H1 (cell line): ENCODE data around the gene COL4A2. TPM values are rescaled to one million over a fixed set of nuclear protein-coding genes. Genes with fewer than 3 reads are reported as not detected.

Experiments used
- CTCF ChIA-PET: fragments of 300-600 bp; sonication (Branson Sonifier 250); formaldehyde crosslinking; loops from one replicate; lab custom pipeline; 2021; ENCODE audit not compliant: partially characterized antibody; lab: Charles Lee
- POLR2A ChIA-PET: fragments of 300-600 bp; sonication (Branson Sonifier 250); formaldehyde crosslinking; loops from one replicate; lab custom pipeline; 2021; ENCODE audit warnings: inconsistent platforms; ENCODE audit not compliant: partially characterized antibody; lab: Charles Lee
- DNase-seq, 2 experiments: peaks; one replicate each; pipeline versions ENCODE4 v3.0.0 to v3.0.0-alpha.2; 2010 to 2022; ENCODE audit warnings: low spot score in 2 of 2, low read depth in 1 of 2, mixed read lengths in 1 of 2
- FAIRE-seq: peaks from 2 replicates; lab custom pipeline; 2011; peaks lifted over from hg19 to GRCh38; lab: Jason Lieb, UNC
- H2AFZ ChIP-seq: 2 replicates; pipeline ENCODE4 v1.8.1; 2012; ENCODE audit warnings: low read length, inconsistent platforms
- H2AK5ac ChIP-seq: 2 replicates; pipeline ENCODE4 v1.6.1; 2013; ENCODE audit warnings: low read depth, low read length
- H2BK120ac ChIP-seq: replicated peaks from 2 replicates; pipeline ENCODE3; 2013; ENCODE audit warnings: low read depth, low read length, inconsistent platforms
- H2BK12ac ChIP-seq: 2 replicates; pipeline ENCODE4 v1.6.1; 2013; ENCODE audit warnings: low read depth, low read length
- H2BK15ac ChIP-seq: 2 replicates; pipeline ENCODE4 v1.6.1; 2013; ENCODE audit warnings: low read length
- H2BK20ac ChIP-seq: 2 replicates; pipeline ENCODE4 v1.6.1; 2013; ENCODE audit warnings: low read length
- H2BK5ac ChIP-seq: 2 replicates; pipeline ENCODE4 v1.6.1; 2013; ENCODE audit warnings: low read depth, low read length
- H3K14ac ChIP-seq: 2 replicates; pipeline ENCODE4 v1.6.1; 2013; ENCODE audit warnings: inconsistent platforms; ENCODE audit not compliant: insufficient read length
- H3K18ac ChIP-seq: 2 replicates; pipeline ENCODE4 v1.6.1; 2013; ENCODE audit warnings: low read length; ENCODE audit errors: extremely low read depth
- H3K23ac ChIP-seq: 2 replicates; pipeline ENCODE4 v1.6.1; 2013; ENCODE audit warnings: inconsistent platforms; ENCODE audit not compliant: insufficient read length
- H3K23me2 ChIP-seq: 2 replicates; pipeline ENCODE4 v1.6.1; 2013; ENCODE audit warnings: low read depth, low read length
- H3K27ac ChIP-seq: 2 replicates; pipeline ENCODE4 v1.6.1; 2011; ENCODE audit warnings: low read depth, low read length, inconsistent platforms
- H3K27me3 ChIP-seq, 4 experiments: replicated peaks in 1 of 4; 1 replicate in 1 of 4; 2 replicates in 3 of 4; pipeline versions ENCODE4 v1.6.1 to v1.8.1; 2011 to 2013; ENCODE audit warnings: low read length in 3 of 4, mild to moderate bottlenecking in 3 of 4, inconsistent platforms in 2 of 4, mixed read lengths in 2 of 4, moderate library complexity in 1 of 4; ENCODE audit not compliant: control insufficient read depth in 3 of 4, insufficient read depth in 3 of 4; ENCODE audit errors: extremely low read depth in 1 of 4
- H3K36me3 ChIP-seq, 4 experiments: 2 replicates each; pipeline versions ENCODE4 v1.6.1 to v1.8.1; 2011 to 2013; ENCODE audit warnings: mild to moderate bottlenecking in 4 of 4, low read length in 3 of 4, moderate library complexity in 2 of 4, control low read depth in 1 of 4, inconsistent platforms in 1 of 4; ENCODE audit not compliant: insufficient read depth in 4 of 4, control insufficient read depth in 2 of 4
- H3K4ac ChIP-seq: replicated peaks from 2 replicates; pipeline ENCODE3; 2013; ENCODE audit warnings: low read length, low read depth, mixed read lengths, inconsistent platforms; ENCODE audit not compliant: insufficient read length
- H3K4me1 ChIP-seq, 4 experiments: replicated peaks in 1 of 4; 1 replicate in 1 of 4; 2 replicates in 3 of 4; pipeline versions ENCODE4 v1.6.1 to v1.8.1; 2011 to 2013; ENCODE audit warnings: low read length in 3 of 4, inconsistent platforms in 2 of 4, mixed read lengths in 1 of 4; ENCODE audit not compliant: insufficient read depth in 4 of 4, control insufficient read depth in 3 of 4
- H3K4me2 ChIP-seq, 2 experiments: 2 replicates each; pipeline versions ENCODE4 v1.6.1 to v1.8.1; 2011 to 2013; ENCODE audit warnings: low read depth in 2 of 2, low read length in 2 of 2, control low read depth in 1 of 2, inconsistent platforms in 1 of 2, mild to moderate bottlenecking in 1 of 2; ENCODE audit not compliant: insufficient read depth in 1 of 2
- H3K4me3 ChIP-seq, 4 experiments: fragments of 200-600, 300-600 bp in 1 of 4; sonication (generic), shearing (Covaris generic), sonication (Bioruptor Twin) in 1 of 4; 2 replicates each; pipeline versions ENCODE4 v1.5.1 to v1.8.1; 2011 to 2016; ENCODE audit warnings: low read length in 4 of 4, low read depth in 3 of 4, control low read depth in 2 of 4, inconsistent platforms in 2 of 4, mild to moderate bottlenecking in 2 of 4, mixed read lengths in 1 of 4, moderate library complexity in 1 of 4; ENCODE audit not compliant: insufficient read depth in 2 of 4; ENCODE audit errors: extremely low read depth in 1 of 4
- H3K56ac ChIP-seq: replicated peaks from 2 replicates; pipeline ENCODE3; 2013; ENCODE audit warnings: low read depth, mild to moderate bottlenecking, mixed read lengths, low read length, inconsistent platforms; ENCODE audit not compliant: insufficient read length
- H3K79me1 ChIP-seq: 2 replicates; pipeline ENCODE4 v1.6.1; 2013; ENCODE audit warnings: low read depth, low read length, control low read depth
- H3K79me2 ChIP-seq, 2 experiments: 2 replicates each; pipeline versions ENCODE4 v1.6.1 to v1.8.1; 2012 to 2013; ENCODE audit warnings: low read length in 2 of 2, mild to moderate bottlenecking in 2 of 2, inconsistent platforms in 1 of 2; ENCODE audit not compliant: insufficient read depth in 2 of 2, control insufficient read depth in 1 of 2
- H3K9ac ChIP-seq, 4 experiments: replicated peaks in 1 of 4; 1 replicate in 1 of 4; 2 replicates in 3 of 4; pipeline versions ENCODE4 v1.6.1 to v1.8.1; 2011 to 2013; ENCODE audit warnings: low read depth in 3 of 4, low read length in 3 of 4, control low read depth in 2 of 4, mild to moderate bottlenecking in 2 of 4, moderate library complexity in 2 of 4, inconsistent platforms in 1 of 4; ENCODE audit errors: extremely low read depth in 1 of 4
- H3K9me3 ChIP-seq, 2 experiments: 2 replicates each; pipeline versions ENCODE4 v1.6.1 to v1.8.1; 2012 to 2013; ENCODE audit warnings: mild to moderate bottlenecking in 2 of 2, moderate library complexity in 2 of 2, control low read depth in 1 of 2, inconsistent platforms in 1 of 2, low read depth in 1 of 2, low read length in 1 of 2, mixed read lengths in 1 of 2; ENCODE audit not compliant: insufficient read depth in 2 of 2
- H4K20me1 ChIP-seq, 2 experiments: replicated peaks in 1 of 2; 2 replicates each; pipeline versions ENCODE3 to v1.8.1; 2011 to 2013; ENCODE audit warnings: inconsistent platforms in 2 of 2, low read length in 2 of 2, mild to moderate bottlenecking in 1 of 2; ENCODE audit not compliant: insufficient read depth in 2 of 2, control insufficient read depth in 1 of 2
- H4K5ac ChIP-seq: 2 replicates; pipeline ENCODE4 v1.6.1; 2013; ENCODE audit warnings: low read length, low read depth, mixed read lengths, inconsistent platforms; ENCODE audit not compliant: insufficient read length
- H4K8ac ChIP-seq: 2 replicates; pipeline ENCODE4 v1.8.0; 2013; ENCODE audit warnings: mild to moderate bottlenecking, moderate library complexity, low read length, inconsistent platforms; ENCODE audit not compliant: insufficient read depth; ENCODE audit errors: extremely low read depth
- H4K91ac ChIP-seq: replicated peaks from 2 replicates; pipeline ENCODE3; 2013; ENCODE audit warnings: low read length, mixed read lengths, inconsistent platforms; ENCODE audit not compliant: insufficient read length
- ASH2L ChIP-seq: fragments of 200-600, 300-600 bp; sonication (generic); IDR thresholded peaks from one replicate; pipeline ENCODE4 v1.7.1; 2017; ENCODE audit warnings: low read length
- CHD1 ChIP-seq: IDR thresholded peaks from 2 replicates; pipeline ENCODE4 v1.6.1; 2012; ENCODE audit warnings: low read depth, low read length, improper control_type of control experiment
- CREB1 ChIP-seq: IDR thresholded peaks from 2 replicates; pipeline ENCODE4 v1.6.1; 2012; ENCODE audit warnings: inconsistent platforms
- EP300 ChIP-seq, 2 experiments: IDR thresholded peaks; 1 replicate in 1 of 2; 2 replicates in 1 of 2; pipeline ENCODE4 v1.6.1; 2011 to 2012; ENCODE audit warnings: low read depth in 2 of 2, low read length in 2 of 2, mild to moderate bottlenecking in 2 of 2, borderline replicate concordance in 1 of 2, inconsistent platforms in 1 of 2, moderate library complexity in 1 of 2
- EZH2 ChIP-seq: fragments of 200-600 bp; sonication (generic); IDR thresholded peaks from 2 replicates; pipeline ENCODE4 v1.7.1; 2012; ENCODE audit warnings: low read depth, mild to moderate bottlenecking, moderate library complexity, low read length, inconsistent platforms; ENCODE audit not compliant: severe bottlenecking
- MAFK ChIP-seq: IDR thresholded peaks from 2 replicates; pipeline ENCODE4 v1.6.1; 2012; ENCODE audit warnings: low read depth, mild to moderate bottlenecking, improper control_type of control experiment, low read length
- TCF12 ChIP-seq: IDR thresholded peaks from 2 replicates; pipeline ENCODE4 v1.6.1; 2011; ENCODE audit warnings: low read depth, mild to moderate bottlenecking, low read length
- USF2 ChIP-seq: IDR thresholded peaks from 2 replicates; pipeline ENCODE4 v1.6.1; 2011; ENCODE audit warnings: low read length, improper control_type of control experiment
- polyA plus RNA-seq, 7 experiments: library from polyadenylated mRNA; depleted of rRNA in 3 of 7; stranded (reverse) in 5 of 7; unstranded in 2 of 7; fragments of >200 nt in 5 of 7; fragments of 200-250 nt in 2 of 7; gene quantifications; 1 replicate in 5 of 7; 2 replicates in 1 of 7; 4 replicates in 1 of 7; pipeline versions ENCODE4 v1.2.1 to v1.2.3, GENCODE V29; 2011 to 2013; ENCODE audit warnings: missing spikeins in 2 of 7, mixed read lengths in 2 of 7
- total RNA-seq: library from RNA; stranded (reverse); fragmentation: NEBNext Ultra II Directional; extraction: Animal tissue kit (Norgen Biotek cat#: 25700); gene quantifications from 2 replicates; pipeline ENCODE4 v1.2.1, GENCODE V29; 2021

The COL4A2 gene
- total and polyA plus RNA-seq, 2 of the 8 experiments (the other 6 are each of a cell fraction or from before 2014, with no cell fraction given), result 80.4 to 87.3 TPM

GRCh38 chr13:110294622-110295021, 12.5 kb upstream of the COL4A2 start:
- Histone ChIP-seq H3K27me3 (no peaks in the 10 kb centered on the region), H4K8ac (no peak overlapping the region), H3K4me3 (no peak overlapping the region), H3K23me2 (no peaks in the 10 kb centered on the region), H2BK15ac (no peak overlapping the region), H3K79me1 (no peaks in the 10 kb centered on the region), H4K91ac (no peak overlapping the region)
- CTCF ChIA-PET, result interaction anchor here (1.5 kb wide), 1 partner anchor 27 kb away, joined by 4 read pairs; no protein-coding TSS in a partner anchor
- TF ChIP-seq USF2 (no peak), CHD1 (no peak), CREB1 (no peak), ASH2L (no peak), EP300 (IDR thresholded peaks at IDR 0.05; ENCODE audit: borderline replicate concordance in 1 of 2, low read depth in 2 of 2, low read length in 2 of 2) (no peak), TCF12 (no peak), EZH2 (no peak), MAFK (peak; percentile 25; the same call in 1 of the 2 replicates)
- TF ChIP-seq, all 59 proteins: peak for 1
- Histone ChIP-seq H3K36me3 (no peaks in the 10 kb centered on the region), H2AK5ac (no peak overlapping the region), H3K27ac (no peak overlapping the region), H2AFZ (no peak overlapping the region), H2BK20ac (no peak overlapping the region), H3K56ac (no peak overlapping the region), H3K14ac (no peak overlapping the region), H4K20me1 (no peaks in the 10 kb centered on the region), H3K4ac (no peak overlapping the region), H3K9ac (no peak overlapping the region), H3K18ac (no peak overlapping the region), H3K23ac (no peak overlapping the region), H3K4me1 (peaks cover 4 to 10% (median 7%) of the 10 kb centered on the region in 4 experiments; a peak in 6 of 7 replicates), H4K5ac (no peak overlapping the region), H2BK12ac (no peak overlapping the region), H2BK120ac (no peak overlapping the region), H3K4me2 (no peak overlapping the region), H3K79me2 (peaks cover 0 to 9% of the 10 kb centered on the region in 2 experiments; a peak in 1 of 4 replicates), H2BK5ac (no peak overlapping the region), H3K9me3 (no peaks in the 10 kb centered on the region)
- no peak for DNase-seq
- FAIRE-seq, result no peak
- POLR2A ChIA-PET, result interaction anchor here (4.6 kb wide), 1 partner anchor 12 kb away, joined by 34 read pairs; the partner anchor contains the start of genes COL4A1 and COL4A2
